Adipose tissue (tissue), 3 donors: Measurements from ENCODE around the gene PRSS2. TPM values are rescaled to one million over a fixed set of nuclear protein-coding genes. Genes with fewer than 3 reads are reported as not detected.

ENCODE experiments used
- H3K27ac ChIP-seq: one replicate; pipeline ENCODE4 v1.5.1; 2013; ENCODE audit warnings: low read depth, low read length
- WGBS, 3 donors: extraction: QIAGEN DNeasy Blood & Tissue Kit; methylation state at CpG; one replicate each; pipeline ENCODE4 v1.1.7; 2013; 5-methylcytosine and 5-hydroxymethylcytosine counted together
- polyA plus RNA-seq, 3 donors: library from polyadenylated mRNA; stranded (reverse); fragments of 200-250 nt; gene quantifications; one replicate each; pipeline ENCODE4 v1.2.3, GENCODE V29; 2013
- donor health status: healthy with polysubstance abuse.
- donor health status: Bipolar disorder and iron deficiency.
- donor health status: healthy.

The PRSS2 gene
- polyA plus RNA-seq, 3 donors: 6.5 to 49,551 (median 29.2) TPM

- no peak overlapping the region for H3K27ac ChIP-seq
- 35 to 68% (median 41%) methylated on average over 6 of the region's 6 CpGs for WGBS, 3 donors
Measured at GRCh38 chr7:142808802-142809583, 38.2 kb downstream of the PRSS2 start.

DNA sequence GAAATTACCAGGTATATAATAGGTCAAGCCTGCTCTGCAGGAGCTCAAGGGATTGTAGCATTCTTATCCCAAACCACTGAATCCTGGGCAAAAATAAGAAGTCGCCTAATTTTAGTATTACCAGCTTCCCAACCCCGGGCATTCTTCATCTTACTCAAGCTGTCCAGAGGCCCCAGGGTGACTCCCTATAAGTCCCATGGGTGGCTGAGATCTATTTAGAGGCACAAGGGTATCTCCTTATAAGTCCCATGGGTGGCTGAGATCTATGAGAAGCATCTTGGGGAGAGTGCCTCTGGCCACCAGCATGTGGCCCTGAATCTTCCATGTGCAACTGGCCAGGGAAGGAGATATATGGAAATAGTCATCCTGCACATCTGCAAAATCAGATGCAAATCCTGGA, 38.9 kb downstream of the PRSS2 start:
- WGBS, 3 donors: 82 to 85% (median 83%) methylated on average over 2 of the region's 2 CpGs
- no peak overlapping the region for H3K27ac ChIP-seq

DNA sequence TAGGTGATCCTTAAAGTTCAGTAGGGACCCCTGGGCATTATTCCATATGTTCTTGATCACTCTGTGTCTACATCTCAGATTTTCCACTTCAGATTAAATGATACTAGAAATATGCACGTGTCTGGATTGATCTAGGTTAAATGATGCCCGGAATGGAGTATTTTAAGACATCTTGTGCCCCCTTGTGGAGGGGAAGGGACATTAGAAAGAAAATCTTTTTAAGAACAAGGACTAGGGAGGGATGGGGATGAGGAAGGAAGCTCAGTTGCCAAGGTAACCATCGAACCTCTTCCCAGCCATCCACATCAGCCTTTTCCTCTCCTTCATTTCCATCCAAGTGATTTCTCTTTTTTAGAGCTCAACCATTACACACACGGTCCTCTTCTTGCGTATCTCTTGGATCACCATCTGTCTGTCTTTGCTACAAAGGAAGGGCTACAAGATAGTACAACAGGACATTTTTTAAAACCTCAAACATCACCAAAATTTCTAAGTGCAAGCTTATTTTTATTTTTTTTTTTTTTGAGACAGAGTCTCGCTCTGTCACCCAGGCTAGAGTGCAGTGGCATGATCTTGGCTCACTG, 40.5 kb downstream of the PRSS2 start:
- H3K27ac ChIP-seq: no peak overlapping the region
- 27 to 30% (median 27%) methylated on average over 6 of the region's 6 CpGs for WGBS, 3 donors

GRCh38 chr7:142812437-142813215, 41.9 kb downstream of the PRSS2 start:
- H3K27ac ChIP-seq: no peak overlapping the region
- 41 to 57% (median 54%) methylated on average over 7 of the region's 7 CpGs for WGBS, 3 donors

DNA sequence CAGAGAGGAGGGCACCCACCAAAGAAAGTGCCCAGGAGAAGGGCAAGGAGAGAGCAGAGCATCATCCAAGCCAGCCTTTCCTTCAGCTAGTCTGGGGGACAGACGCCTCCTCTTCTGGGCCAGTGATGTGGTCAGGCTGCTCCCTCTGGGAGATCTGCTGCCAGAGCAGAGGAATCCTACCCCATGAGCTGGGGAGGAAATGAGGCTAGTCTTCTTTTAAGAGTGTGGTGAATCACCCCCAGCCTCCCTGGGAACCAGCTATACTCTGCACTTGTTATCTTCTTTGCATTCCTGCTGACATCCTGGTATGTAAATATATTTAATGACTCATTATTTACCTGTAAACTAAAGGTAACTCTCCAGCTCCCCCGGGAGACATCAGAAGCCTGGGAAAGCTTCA, 42.5 kb downstream of the PRSS2 start:
- no peak overlapping the region for H3K27ac ChIP-seq
- 30 to 38% (median 36%) methylated on average over 2 of the region's 2 CpGs for WGBS, 3 donors

GRCh38 chr7:142813699-142814098, 42.9 kb downstream of the PRSS2 start:
- no peak overlapping the region for H3K27ac ChIP-seq
- WGBS, 3 donors: 50 to 61% (median 58%) methylated on average over 1 of the region's 1 CpG

GRCh38 chr7:142814451-142814850, 43.7 kb downstream of the PRSS2 start:
- 68 to 84% (median 74%) methylated on average over 2 of the region's 2 CpGs for WGBS, 3 donors
- H3K27ac ChIP-seq: no peak overlapping the region

GRCh38 chr7:142815134-142815533, 44.4 kb downstream of the PRSS2 start:
- no peak overlapping the region for H3K27ac ChIP-seq
- 74 to 81% (median 79%) methylated on average over 3 of the region's 3 CpGs for WGBS, 3 donors

DNA sequence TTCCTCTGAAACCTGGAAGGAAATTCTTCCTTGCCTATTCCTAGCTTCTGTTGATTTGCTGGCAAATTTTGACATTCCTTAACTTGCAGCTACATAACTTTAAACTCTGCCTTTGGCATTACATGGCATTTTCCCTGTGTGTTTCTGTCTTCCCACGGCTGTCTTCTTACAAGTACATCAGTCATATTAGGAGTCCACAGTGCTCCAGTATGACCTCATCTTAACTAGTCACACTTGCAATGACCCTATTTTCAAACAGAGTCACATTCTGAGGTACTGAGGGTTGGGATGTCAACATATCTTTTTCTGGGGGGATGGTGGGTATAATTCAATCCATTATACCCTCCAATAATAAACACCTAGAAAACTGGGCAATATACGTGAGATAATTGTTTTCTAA, 46.7 kb downstream of the PRSS2 start:
- H3K27ac ChIP-seq: no peak overlapping the region
- WGBS, 3 donors: 72 to 76% (median 72%) methylated on average over 2 of the region's 2 CpGs

DNA sequence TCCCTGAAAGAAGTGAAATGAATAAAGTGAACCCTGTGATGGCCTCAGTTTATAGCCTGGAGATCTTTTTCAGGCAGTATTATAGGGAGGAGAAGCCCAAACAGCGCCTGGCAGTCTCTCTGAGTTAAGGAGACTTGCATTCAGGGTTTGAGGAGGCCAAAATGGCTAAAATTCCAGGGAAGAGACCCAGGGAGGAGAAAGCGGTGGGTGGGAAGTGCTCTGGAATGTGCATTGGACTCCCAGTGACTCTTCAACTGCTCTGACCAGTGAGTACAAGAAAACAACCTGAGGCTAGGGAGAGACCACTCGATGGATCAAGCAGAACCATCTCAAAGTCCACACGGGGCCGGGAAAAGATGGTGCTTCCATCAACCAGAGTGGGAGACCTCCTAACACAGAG, 48.8 kb downstream of the PRSS2 start:
- no peak overlapping the region for H3K27ac ChIP-seq
- 79 to 87% (median 85%) methylated on average over 5 of the region's 5 CpGs for WGBS, 3 donors

GRCh38 chr7:142822714-142823113, 51.9 kb downstream of the PRSS2 start:
- WGBS, 3 donors: 0 to 49% (median 1%) methylated on average over 1 of the region's 1 CpG
- H3K27ac ChIP-seq: no peak overlapping the region

Other genes with a start within 250 kb of the PRSS2 start
- gene PRSS1, start 21.5 kb upstream of the PRSS2 start, polyA plus RNA-seq: over 10,000 TPM in 1 of 3 donors, 10 to 100 TPM in 2; 17.3 to 39,878 (median 20.9) TPM
- gene EPHB6, start 84.1 kb downstream of the PRSS2 start, polyA plus RNA-seq: 10 to 100 TPM; 12.8 to 33.7 (median 21.4) TPM
- 10 to 100 TPM in 1 of 3 donors, under 1 TPM in 1, not detected in 1; 0.42 to 37.0 TPM for gene TRPV6, start 114.8 kb downstream of the PRSS2 start, polyA plus RNA-seq
- under 1 TPM in 1 of 3 donors, not detected in 2; 0.05 TPM for gene TRPV5, start 162.8 kb downstream of the PRSS2 start, polyA plus RNA-seq
- not detected for gene LLCFC1, start 168.5 kb downstream of the PRSS2 start, polyA plus RNA-seq
- under 1 TPM in 2 of 3 donors, not detected in 1; 0.04 to 0.09 TPM for gene KEL, start 191.4 kb downstream of the PRSS2 start, polyA plus RNA-seq